ENCODE measurements around the gene FAM117A. TPM values are rescaled to one million over a fixed set of nuclear protein-coding genes. Genes with fewer than 3 reads are reported as not detected.

FAM117A gene
- total and polyA plus RNA-seq, 2 donors (not counting 1 experiment from before 2014, with no cell fraction given): 93.4 to 162 TPM

- Histone ChIP-seq H3K4me1 (ENCODE audit: control insufficient read depth in 2 of 2, insufficient read depth in 2 of 2, low read length in 2 of 2) (peaks cover 7 to 8% of the 10 kb centered on the region in 2 donors), H3K79me2 (ENCODE audit: control insufficient read depth, insufficient read depth, low read length) (peaks cover 3% of the 10 kb centered on the region), H4K20me1 (ENCODE audit: control insufficient read depth, insufficient read depth, low read length, poor library complexity, severe bottlenecking) (no peaks in the 10 kb centered on the region), H2AFZ (ENCODE audit: insufficient read depth, low read depth, low read length, poor library complexity, severe bottlenecking) (no peak overlapping the region), H3K9ac (ENCODE audit: low read length) (no peak overlapping the region), H3K4me2 (replicated peaks; ENCODE audit: low read depth, low read length, poor library complexity, severe bottlenecking) (no peak overlapping the region), H3K9me3 (ENCODE audit: control extremely low read depth in 1 of 3, control insufficient read depth in 2 of 3, insufficient read depth in 1 of 3, low read length in 2 of 3) (no peaks in the 10 kb centered on the region), H3K36me3 (replicated peaks in 1 of 2; ENCODE audit: control extremely low read depth in 1 of 2, control insufficient read depth in 1 of 2, extremely low read depth in 1 of 2, insufficient read depth in 2 of 2, low read length in 1 of 2) (no peaks in the 10 kb centered on the region), H3K27ac (ENCODE audit: low read length in 2 of 2) (no peak overlapping the region), H3K4me3 (ENCODE audit: control extremely low read depth in 1 of 5, extremely low read depth in 1 of 5, insufficient read depth in 1 of 5, low read depth in 2 of 5, low read length in 4 of 5) (no peak overlapping the region), H3K27me3 (replicated peaks in 1 of 4; ENCODE audit: control extremely low read depth in 1 of 4, control insufficient read depth in 3 of 4, insufficient read depth in 4 of 4, low read length in 3 of 4) (no peaks in the 10 kb centered on the region)
- CTCF ChIA-PET: interaction anchor here (0.7 to 4.1 kb wide), 2 partner anchors 46 to 76 kb away, joined by 3 to 22 read pairs; partner anchors contain the start of gene SLC35B1
- no peak for TF ChIP-seq CTCF (IDR thresholded peaks at IDR 0.05)
- TF ChIP-seq EZH2 (IDR thresholded peaks at IDR 0.05; ENCODE audit: borderline replicate concordance, insufficient read depth, low read depth, low read length, poor library complexity, severe bottlenecking): no peak
- POLR2A ChIA-PET: no interaction called here
- intact Hi-C loops (cut with micrococcal nuclease): no loop called here
- Mint-ChIP-seq H3K27me3 (no peaks in the 10 kb centered on the region), H3K4me3 (no peak overlapping the region), H3K9me3 (ENCODE audit: insufficient read depth) (no peaks in the 10 kb centered on the region), H3K27ac (no peak overlapping the region), H3K4me1 (peaks cover 16% of the 10 kb centered on the region)
- ATAC-seq (ENCODE audit: low read depth) (no peak), DNase-seq (no peak)
These were observed 19.9 kb upstream of the FAM117A start for GRCh38 chr17:49783791-49784190.

- Mint-ChIP-seq H3K27me3 (no peaks in the 10 kb centered on the region), H3K27ac (no peak overlapping the region), H3K4me1 (peaks cover 13% of the 10 kb centered on the region), H3K9me3 (ENCODE audit: insufficient read depth) (no peaks in the 10 kb centered on the region), H3K4me3 (no peak overlapping the region)
- Histone ChIP-seq H3K9ac (ENCODE audit: low read length) (no peak overlapping the region), H3K27ac (ENCODE audit: low read length in 2 of 2) (no peak overlapping the region), H3K27me3 (replicated peaks in 1 of 4; ENCODE audit: control extremely low read depth in 1 of 4, control insufficient read depth in 3 of 4, insufficient read depth in 4 of 4, low read length in 3 of 4) (no peaks in the 10 kb centered on the region), H3K4me1 (ENCODE audit: control insufficient read depth in 2 of 2, insufficient read depth in 2 of 2, low read length in 2 of 2) (peaks cover 7 to 8% of the 10 kb centered on the region in 2 donors), H4K20me1 (ENCODE audit: control insufficient read depth, insufficient read depth, low read length, poor library complexity, severe bottlenecking) (no peaks in the 10 kb centered on the region), H2AFZ (ENCODE audit: insufficient read depth, low read depth, low read length, poor library complexity, severe bottlenecking) (no peak overlapping the region), H3K4me2 (replicated peaks; ENCODE audit: low read depth, low read length, poor library complexity, severe bottlenecking) (no peak overlapping the region), H3K9me3 (ENCODE audit: control extremely low read depth in 1 of 3, control insufficient read depth in 2 of 3, insufficient read depth in 1 of 3, low read length in 2 of 3) (no peaks in the 10 kb centered on the region), H3K36me3 (replicated peaks in 1 of 2; ENCODE audit: control extremely low read depth in 1 of 2, control insufficient read depth in 1 of 2, extremely low read depth in 1 of 2, insufficient read depth in 2 of 2, low read length in 1 of 2) (no peaks in the 10 kb centered on the region), H3K4me3 (ENCODE audit: control extremely low read depth in 1 of 5, extremely low read depth in 1 of 5, insufficient read depth in 1 of 5, low read depth in 2 of 5, low read length in 4 of 5) (no peak overlapping the region), H3K79me2 (ENCODE audit: control insufficient read depth, insufficient read depth, low read length) (no peaks in the 10 kb centered on the region)
- no peak for DNase-seq
- WGBS (ENCODE audit: insufficient coverage): 67% methylated on average over 3 of the region's 3 CpGs
- POLR2A ChIA-PET: interaction anchor here (0.6 kb wide), 1 partner anchor 9 kb away, joined by 5 read pairs; no protein-coding TSS in a partner anchor
- no peak for ATAC-seq (ENCODE audit: low read depth)
- no peak for TF ChIP-seq EZH2 (IDR thresholded peaks at IDR 0.05; ENCODE audit: borderline replicate concordance, insufficient read depth, low read depth, low read length, poor library complexity, severe bottlenecking)
- no peak for TF ChIP-seq CTCF (IDR thresholded peaks at IDR 0.05)
- CTCF ChIA-PET: interaction anchor here (0.7 to 4.1 kb wide), 4 partner anchors 46 to 216 kb away, joined by 3 to 22 read pairs (median 4); partner anchors contain the start of gene SLC35B1
- intact Hi-C loops (cut with micrococcal nuclease): no loop called here
These were observed 19.3 kb upstream of the FAM117A start for GRCh38 chr17:49783071-49783715.

Measured in B cell (primary cell).